Measurements from ENCODE around the gene ZNF57. TPM values are rescaled to one million over a fixed set of nuclear protein-coding genes. Genes with fewer than 3 reads are reported as not detected.
"Not testable (repeated sequence)": the region's sequence is repeated elsewhere in the genome, so short reads cannot be mapped to it uniquely, and the experiment has no call there.

Gene ZNF57
- 4.1 and 6.6 TPM in 2 replicates for total RNA-seq (2014; rRNA removed; shearing (Covaris generic))
- 2.7 and 3.2 TPM in 2 replicates for polyA plus RNA-seq (2015; cell fraction: cytosol; rRNA removed)
- 4.7 and 11.5 TPM in 2 replicates for polyA plus RNA-seq (2015; cell fraction: nucleus; rRNA removed)

DNA sequence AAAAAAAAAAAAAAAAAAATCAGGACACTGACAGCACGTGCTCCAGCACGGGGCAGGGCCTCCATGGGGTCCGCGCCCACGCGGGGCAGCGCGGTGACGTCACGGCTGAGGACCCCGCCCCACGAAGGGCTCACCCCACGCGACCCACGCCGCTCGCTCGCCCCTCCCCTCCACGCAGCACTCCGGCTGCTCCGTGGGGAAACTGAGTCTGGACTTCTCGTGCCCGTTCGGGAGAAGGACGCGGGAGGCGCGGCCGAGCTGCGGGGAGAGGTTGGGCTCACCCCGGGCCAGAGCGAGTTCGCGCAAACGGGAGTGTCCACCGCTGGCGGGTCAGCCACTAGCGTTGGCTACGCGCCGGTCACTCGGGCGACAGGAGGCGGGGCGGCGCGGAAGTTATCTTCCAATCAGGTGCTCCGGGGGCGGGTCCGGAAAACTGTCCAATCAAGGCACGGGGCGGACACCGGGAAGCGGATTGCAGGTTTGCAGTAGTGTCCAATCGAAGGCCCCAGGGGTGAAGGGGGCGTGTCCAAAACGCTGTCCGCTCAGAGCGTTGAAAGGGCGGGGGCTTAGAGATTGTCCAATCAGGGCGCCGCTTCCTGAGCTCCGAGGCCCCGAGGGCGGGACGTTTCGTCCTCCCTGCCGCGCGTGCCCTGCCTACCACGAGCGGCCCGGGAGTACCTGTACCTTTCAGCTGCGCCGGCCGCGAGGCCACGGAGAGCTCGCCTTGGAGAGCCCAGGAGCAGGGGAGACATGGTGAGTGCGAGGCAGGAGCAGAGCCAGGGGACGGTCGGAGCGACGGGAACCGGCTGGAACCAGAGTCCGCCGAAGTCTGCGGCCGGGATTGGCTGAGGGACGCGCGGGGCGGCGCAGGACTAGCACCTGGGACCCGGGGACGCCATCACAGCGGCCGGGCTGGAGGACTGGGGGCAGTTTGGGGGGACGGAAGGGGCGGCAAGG, at the start of gene ZNF57:
ZNF57 (plus strand) TSS at position 633 of the 957 bp plus-strand sequence; CDS start at position 751, 118 bp downstream.
- peak; percentile 98 for DNase-seq (ENCODE audit: low read depth, low spot score)
- in situ Hi-C loops (cut with HindIII; ENCODE audit: low pct_unique_long_range_greater_than_20kb, low sequenced_read_pairs): no loop called here

- DNase-seq (ENCODE audit: low read depth, low spot score): no peak
- in situ Hi-C loops (cut with HindIII; ENCODE audit: low pct_unique_long_range_greater_than_20kb, low sequenced_read_pairs): no loop called here
Measured at GRCh38 chr19:2852598-2852997, 48.1 kb upstream of the ZNF57 start.

DNA sequence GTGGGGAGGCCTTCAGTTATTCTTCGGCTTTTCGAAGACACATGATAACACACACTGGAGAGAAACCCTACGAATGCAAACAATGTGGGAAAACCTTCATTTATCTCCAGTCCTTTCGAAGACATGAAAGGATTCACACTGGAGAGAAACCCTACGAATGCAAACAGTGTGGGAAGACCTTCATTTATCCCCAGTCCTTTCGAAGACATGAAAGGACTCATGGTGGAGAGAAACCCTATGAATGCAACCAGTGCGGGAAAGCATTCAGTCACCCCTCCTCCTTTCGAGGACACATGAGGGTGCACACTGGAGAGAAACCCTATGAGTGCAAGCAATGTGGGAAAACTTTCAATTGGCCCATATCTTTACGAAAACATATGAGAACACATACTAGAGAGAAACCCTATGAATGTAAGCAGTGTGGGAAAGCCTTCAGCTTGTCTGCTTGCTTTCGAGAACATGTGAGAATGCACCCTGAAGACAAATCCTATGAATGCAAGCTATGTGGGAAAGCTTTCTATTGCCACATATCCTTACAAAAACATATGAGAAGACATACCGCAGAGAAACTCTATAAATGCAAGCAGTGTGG, 47.6 kb upstream of the ZNF57 start:
- DNase-seq (ENCODE audit: low read depth, low spot score): no peak
- in situ Hi-C loops (cut with HindIII; ENCODE audit: low pct_unique_long_range_greater_than_20kb, low sequenced_read_pairs): no loop called here

DNA sequence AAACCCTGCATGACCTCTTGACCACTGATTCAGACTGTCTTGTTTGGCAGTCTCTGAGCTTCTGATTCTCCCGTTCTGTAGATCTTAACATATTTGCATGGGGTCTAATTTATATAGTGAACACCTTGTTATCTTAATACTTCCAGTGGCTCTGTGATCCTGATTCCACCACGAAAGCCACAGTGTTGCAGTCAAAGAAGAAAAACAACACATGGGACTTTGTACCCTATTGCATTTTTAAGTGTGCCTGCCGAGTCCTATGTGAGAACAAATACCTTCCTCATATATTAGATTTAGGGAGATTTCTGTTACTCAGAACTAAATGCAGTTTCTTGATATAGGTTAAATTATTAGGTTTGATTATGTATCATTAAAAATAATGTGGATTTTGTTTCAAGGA, 45.9 kb upstream of the ZNF57 start:
- DNase-seq (ENCODE audit: low read depth, low spot score): no peak
- in situ Hi-C loops (cut with HindIII; ENCODE audit: low pct_unique_long_range_greater_than_20kb, low sequenced_read_pairs): no loop called here

DNA sequence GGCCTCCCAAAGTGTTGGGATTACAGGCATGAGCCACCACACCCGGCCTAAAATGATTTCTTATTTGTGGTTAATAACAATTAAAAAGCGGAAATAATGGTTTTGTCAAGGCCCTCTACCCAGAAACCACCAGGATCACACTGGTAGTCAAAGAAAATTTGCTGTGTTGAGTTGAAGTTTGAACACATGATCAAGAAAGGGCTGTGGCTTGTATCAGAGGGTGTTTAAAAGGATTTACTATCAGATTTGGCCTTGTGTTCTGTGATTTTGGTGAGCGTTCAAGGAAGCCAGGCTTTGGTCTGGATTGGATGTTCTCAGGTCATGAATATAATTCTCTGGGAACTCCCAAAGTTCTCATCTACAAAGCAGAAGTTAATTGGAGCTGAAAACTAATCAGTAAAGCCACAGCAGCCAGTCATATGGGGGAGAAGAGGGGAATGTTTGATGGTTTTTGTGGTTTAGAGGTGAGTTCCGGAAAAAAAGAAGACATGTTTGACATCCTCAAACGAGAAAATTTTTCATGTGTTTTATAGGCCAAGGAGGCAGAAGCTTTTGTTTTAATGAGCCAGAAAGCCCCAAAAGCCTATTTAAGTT, 44.2 kb upstream of the ZNF57 start:
- DNase-seq (ENCODE audit: low read depth, low spot score): no peak
- in situ Hi-C loops (cut with HindIII; ENCODE audit: low pct_unique_long_range_greater_than_20kb, low sequenced_read_pairs): no loop called here

DNA sequence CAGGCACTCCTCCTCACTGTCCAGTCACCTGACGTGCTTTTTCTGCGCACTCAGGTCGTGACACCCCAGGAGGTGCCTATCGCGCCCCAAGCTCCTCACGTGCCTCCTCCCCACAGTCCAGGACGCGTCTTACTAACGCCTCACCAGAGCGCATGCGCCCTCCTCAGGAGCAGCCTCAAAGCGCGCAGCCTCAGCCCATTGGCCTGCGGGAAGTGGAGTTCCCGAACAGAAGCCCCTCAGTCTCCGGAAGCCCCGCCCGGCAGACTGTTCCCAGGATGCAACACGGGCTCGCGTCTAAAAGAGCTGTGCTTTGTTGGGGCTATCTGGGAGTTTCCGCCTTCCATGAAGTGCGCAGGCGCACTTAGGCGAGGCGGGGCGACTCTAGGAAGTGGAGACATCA, 41.9 kb upstream of the ZNF57 start:
- in situ Hi-C loops (cut with HindIII; ENCODE audit: low pct_unique_long_range_greater_than_20kb, low sequenced_read_pairs): no loop called here
- DNase-seq (ENCODE audit: low read depth, low spot score): no peak

DNA sequence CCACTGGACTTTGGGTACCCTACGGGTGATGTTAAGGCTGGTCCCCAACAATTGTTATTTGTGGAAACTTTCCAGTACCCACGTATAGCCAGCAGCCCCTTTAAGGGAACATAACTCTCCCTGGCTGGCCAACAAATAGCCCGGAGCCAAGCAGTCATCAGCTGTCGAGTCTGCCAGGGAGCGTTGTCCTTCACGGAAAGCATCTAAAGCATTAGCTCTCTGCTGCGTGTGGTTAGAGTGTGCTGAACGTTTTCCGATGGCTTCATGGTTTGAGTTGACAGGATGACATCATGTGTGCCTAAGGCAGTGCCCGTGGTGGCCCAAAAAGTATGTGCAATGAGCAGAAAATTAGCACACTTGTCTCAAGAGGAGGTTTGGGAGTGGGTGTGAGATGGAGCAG, 36.9 kb upstream of the ZNF57 start:
- no peak for DNase-seq (ENCODE audit: low read depth, low spot score)
- in situ Hi-C loops (cut with HindIII; ENCODE audit: low pct_unique_long_range_greater_than_20kb, low sequenced_read_pairs): no loop called here

- in situ Hi-C loops (cut with HindIII; ENCODE audit: low pct_unique_long_range_greater_than_20kb, low sequenced_read_pairs): no loop called here
- no peak for DNase-seq (ENCODE audit: low read depth, low spot score)
Measured at GRCh38 chr19:2865334-2866100, 35.2 kb upstream of the ZNF57 start.

DNA sequence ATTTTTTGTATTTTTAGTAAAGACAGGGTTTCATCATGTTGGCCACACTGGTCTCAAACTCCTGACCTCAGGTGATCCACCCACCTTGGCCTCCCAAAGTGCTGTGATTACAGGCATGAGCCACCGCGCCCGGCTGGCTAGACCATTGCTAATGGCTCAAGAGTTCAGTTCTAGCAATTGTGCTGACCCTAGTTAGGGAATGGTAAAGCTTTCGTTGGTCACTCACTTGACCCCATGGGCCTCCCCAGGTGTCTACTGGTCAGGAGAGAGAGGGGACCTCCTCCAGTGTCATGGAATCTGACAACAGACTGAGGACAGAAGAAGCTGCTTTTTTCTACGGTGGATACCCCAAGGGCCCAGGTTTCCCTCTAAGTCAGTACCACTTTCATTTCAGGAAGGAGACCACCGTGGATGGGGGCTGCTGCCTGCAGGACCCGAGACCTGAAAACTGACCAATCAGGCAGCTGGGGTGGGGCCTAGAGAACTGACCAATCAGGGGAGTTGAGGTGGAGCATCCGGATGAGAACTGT, 34.2 kb upstream of the ZNF57 start:
- in situ Hi-C loops (cut with HindIII; ENCODE audit: low pct_unique_long_range_greater_than_20kb, low sequenced_read_pairs): no loop called here
- DNase-seq (ENCODE audit: low read depth, low spot score): no peak

DNA sequence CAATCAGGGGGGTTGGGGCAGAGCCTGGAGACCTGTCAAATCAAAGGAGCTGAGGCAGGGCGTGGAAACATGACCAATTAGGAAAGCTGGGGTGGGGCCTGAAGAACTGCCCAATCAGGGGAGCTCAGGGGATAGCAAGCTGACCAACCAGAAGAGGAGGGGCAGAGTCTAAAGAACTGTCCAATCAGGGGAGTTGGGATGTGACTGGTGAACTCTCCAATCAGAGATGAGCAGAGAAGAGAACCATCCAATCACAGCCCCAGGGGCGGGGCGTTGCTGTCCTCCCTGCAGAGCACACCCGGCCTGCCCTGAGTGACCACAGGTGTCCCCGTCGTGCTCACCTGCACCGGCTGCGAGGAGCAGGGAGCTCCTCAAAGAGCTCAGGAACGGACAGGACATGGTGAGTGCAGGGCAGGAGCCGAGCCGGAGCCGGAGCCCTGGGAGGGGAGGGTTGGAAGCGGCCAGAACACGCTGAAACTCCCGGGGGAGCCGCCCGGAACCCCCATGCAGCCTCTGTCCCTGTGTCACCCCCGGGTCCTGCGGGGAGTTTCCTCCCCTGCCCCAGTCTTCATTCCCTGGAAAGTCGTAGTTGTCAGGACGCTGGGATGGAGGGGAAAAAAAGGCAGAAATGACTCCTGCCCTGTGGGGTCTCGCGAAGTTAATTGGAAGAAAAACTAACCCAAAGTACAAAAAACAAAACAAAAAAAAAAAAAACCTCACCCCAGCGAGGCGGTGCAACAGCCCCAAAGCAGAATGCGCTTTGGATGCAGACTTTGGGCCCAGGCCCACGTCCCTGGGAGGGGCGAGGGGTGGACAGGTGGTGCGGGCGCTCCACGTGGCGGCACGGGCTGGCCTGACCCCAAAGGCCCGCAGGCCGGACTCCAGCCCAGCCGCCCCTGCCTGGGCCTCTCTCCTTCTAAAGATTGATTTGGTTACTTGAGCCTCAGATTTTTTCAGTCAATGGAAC, 33.4 kb upstream of the ZNF57 start, which contains the start of gene ZNF556:
ZNF556 (plus strand) TSS at position 311 of the 967 bp plus-strand sequence; CDS start at position 398, 87 bp downstream.
- DNase-seq (ENCODE audit: low read depth, low spot score): peak; percentile 34
- in situ Hi-C loops (cut with HindIII; ENCODE audit: low pct_unique_long_range_greater_than_20kb, low sequenced_read_pairs): no loop called here

GRCh38 chr19:2869618-2870017, 31.1 kb upstream of the ZNF57 start:
- in situ Hi-C loops (cut with HindIII; ENCODE audit: low pct_unique_long_range_greater_than_20kb, low sequenced_read_pairs): no loop called here
- no peak for DNase-seq (ENCODE audit: low read depth, low spot score)

DNA sequence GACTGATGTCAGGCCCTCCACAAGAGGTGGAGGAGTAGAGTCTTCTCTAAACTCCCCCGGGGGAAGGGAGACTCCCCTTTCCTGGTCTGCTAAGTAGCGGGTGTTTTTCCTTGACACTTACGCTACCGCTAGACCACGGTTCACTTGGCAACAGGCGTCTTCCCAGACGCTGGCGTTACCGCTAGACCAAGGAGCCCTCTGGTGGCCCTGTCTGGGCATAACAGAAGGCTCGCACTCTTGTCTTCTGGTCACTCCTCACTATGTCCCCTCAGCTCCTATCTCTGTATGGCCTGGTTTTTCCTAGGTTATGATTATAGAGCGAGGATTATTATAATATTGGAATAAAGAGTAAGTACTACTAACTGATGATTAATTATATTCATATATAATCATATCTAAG, 28.6 kb upstream of the ZNF57 start:
- DNase-seq (ENCODE audit: low read depth, low spot score): peak; percentile 48
- in situ Hi-C loops (cut with HindIII; ENCODE audit: low pct_unique_long_range_greater_than_20kb, low sequenced_read_pairs): not testable (repeated sequence)

- no peak for DNase-seq (ENCODE audit: low read depth, low spot score)
Measured at GRCh38 chr19:2877398-2878331, 23.1 kb upstream of the ZNF57 start.

GRCh38 chr19:2883686-2884439, 16.9 kb upstream of the ZNF57 start:
- DNase-seq (ENCODE audit: low read depth, low spot score): no peak
- in situ Hi-C loops (cut with HindIII; ENCODE audit: low pct_unique_long_range_greater_than_20kb, low sequenced_read_pairs): no loop called here

More at GRCh38 chr19:2877398-2878331, 23.1 kb upstream of the ZNF57 start:
- in situ Hi-C loops (cut with HindIII; ENCODE audit: low pct_unique_long_range_greater_than_20kb, low sequenced_read_pairs): no loop called here

GRCh38 chr19:2885736-2886135, 15.0 kb upstream of the ZNF57 start:
- no peak for DNase-seq (ENCODE audit: low read depth, low spot score)
- in situ Hi-C loops (cut with HindIII; ENCODE audit: low pct_unique_long_range_greater_than_20kb, low sequenced_read_pairs): no loop called here

Measured in SK-MEL-5 (cell line).